OCI-M2 (cell line): ENCODE measurements around the gene TEP1.

Experiments used
- DNase-seq: peaks from one replicate; lab custom pipeline; 2025; ENCODE audit not compliant: unreplicated experiment; lab: John Stamatoyannopoulos, UW

TEP1 gene

DNA sequence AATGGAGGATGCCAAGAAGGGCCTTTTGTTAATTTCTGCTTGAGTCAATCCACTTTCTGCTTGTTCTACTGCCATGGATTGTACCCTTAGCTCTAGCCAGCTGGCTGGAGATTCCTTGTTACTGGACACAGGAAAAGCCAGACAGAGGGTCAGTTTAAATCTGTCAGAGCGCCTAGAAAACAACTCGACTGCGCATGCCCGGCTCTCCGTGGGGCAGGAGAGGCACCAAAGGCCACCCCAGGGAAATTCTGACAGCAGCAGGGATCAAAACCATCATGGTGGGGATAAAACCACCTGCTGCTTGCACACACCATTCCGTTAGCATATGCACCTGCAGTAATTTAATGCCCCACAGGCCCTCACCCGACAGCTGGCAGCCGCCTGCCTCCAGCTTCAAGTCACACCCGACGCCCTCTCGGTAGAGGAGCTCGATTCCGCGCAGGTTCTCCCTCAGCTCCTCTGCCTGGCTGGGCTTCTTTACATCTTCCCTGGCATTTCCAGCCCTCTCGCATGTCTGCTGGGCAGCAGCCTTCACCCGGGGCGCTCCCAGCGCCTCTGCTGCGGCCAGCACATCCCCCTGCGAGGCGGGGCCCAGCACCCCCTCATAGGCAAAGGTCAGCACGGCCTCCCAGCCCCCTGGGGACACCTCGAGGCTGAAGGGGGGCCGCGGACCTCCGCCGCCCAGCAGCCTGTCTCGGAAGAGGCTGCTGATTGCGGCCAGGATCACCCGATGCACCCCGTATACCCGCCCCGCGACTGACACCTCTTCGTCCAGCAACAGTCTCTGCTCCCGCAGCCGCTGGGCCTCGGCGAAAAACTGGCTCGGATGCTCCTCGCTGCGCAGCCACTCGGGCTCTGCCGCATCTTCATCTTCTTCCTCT is 21.6 kb upstream of the TEP1 start:
- no peak for DNase-seq

DNA sequence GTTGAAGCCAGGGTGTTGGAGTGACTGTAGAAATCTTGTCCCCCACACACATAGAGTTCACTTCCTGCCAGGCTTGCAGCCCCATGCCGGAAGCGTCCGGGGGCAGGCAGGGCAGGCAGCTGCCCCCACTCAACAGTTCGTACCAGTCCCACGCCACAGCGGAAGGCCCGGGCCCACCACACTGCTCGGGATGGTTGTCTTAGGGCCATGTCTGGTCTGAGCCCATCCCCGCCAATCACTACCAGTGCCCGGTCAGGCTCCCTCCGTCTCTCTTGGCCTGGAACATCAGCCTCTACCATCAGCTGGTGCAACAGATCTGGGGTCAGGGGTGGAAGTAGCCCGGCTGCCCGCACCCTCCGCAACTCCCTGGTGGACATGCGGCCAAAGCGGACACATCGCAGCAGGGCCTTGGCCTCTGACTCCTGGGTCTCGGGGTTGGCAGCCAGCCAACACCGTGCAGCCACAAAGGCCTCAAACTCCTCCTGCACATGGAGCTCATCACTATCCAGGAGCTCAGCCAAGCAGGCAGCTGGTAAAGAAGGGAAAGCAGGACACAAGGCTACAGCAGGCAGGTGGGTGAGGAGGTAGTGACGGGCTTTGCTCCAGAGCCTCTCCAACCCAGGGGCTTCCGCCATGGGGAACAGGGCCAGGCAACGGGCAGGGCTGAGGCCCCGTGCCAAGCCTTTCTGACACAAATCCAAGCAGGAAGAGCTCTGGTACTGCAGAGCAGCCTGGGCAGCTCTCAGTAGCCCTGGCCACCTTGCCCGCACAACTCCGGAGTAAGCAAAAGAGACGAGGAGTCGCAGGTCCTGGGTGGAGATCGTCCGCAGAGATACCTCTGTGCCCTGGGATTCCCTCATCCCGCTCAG is 16.7 kb upstream of the TEP1 start:
- no peak for DNase-seq

DNA sequence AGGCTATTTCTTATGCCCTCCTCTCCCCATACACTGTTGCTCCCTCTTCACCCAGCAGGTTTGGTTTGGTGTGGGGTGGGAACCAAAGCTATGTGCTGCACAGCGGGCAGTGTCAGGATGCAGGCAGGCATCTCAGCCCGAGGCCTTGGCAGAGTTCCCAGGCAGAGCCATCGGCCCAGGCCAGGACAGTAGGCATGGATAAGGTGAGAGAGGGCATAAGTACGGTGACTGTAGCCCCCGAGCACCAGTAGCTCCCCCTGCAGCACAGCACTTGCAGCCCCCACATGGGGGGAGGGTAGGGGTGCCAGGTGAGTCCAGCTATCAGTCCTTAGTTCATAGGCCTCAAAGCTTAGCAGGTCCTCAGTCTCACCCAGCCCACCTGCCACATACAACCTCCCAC is 15.5 kb upstream of the TEP1 start:
- DNase-seq = no peak

DNA sequence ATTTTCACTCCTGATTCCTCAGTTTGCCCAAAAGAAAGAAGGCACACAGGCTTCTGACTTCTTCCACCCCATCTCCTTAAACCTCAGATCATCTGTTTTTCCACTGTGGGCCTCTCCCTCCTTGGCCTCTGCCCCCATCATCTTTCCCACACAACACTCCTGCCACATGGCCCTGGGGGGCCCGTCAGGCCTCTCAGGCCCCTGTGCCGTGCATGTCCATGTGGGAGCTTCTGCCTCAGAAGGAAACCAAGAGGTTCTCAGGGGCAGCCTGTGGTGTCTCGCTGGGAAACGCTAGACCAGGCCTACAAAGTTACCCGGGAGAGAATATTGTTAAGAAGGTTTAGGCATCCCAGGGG is 14.7 kb upstream of the TEP1 start:
- no peak for DNase-seq

DNA sequence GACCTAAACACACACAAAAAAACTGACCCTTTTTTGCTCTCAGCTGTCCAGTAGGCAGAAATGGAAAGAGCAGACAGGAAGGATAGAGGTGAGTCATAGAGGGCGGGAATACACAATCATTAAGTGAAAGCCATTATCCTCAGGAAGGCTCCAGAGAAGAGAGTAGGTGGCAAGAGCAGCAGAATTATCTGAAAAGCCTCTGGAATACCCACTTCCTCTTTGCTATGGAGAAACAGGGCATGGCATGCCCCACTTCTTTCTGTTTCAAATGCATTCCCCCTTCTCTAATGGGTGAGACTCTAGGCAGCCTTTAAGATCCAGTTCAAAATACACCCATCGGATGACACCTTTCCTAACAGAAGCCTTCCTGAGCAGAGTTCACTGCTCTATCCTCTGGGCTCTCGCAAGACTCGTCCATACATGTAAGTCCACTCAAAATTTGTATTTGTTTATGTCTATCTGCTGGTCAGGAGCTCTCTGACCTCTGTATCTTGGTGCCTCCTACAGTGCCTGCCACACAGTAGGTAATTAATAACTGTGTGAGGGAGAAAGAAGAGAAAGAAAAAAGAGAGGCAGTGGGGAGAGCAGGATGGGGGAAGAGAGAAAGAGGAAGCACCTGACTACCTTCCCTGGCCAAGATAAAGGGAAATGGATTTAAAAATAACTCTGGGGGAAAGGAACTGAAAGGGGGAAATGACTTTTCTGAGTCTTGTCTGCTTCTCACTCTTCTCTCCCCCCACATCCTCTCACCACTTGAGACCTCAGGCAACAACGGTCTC is 14.1 kb upstream of the TEP1 start:
- DNase-seq = no peak

DNA sequence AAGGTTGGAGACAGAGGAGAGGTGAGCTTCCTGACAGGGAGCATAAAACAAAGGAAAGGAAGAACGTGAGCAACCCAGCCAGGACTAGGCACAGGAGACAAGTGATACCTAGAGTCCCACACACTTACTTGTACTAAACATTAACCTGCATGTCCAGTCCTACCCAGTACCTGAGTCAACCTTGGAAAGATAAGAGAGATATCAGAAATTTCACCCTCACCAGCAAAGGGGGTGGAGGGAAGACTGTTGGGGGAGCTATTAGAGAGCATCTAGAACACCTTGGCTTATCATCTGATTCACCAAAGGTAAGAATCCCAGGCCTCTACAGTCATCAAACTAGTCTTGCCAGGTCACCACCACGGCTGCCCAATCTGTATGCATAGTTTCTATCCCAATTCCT is 11.6 kb upstream of the TEP1 start:
- DNase-seq = no peak

DNA sequence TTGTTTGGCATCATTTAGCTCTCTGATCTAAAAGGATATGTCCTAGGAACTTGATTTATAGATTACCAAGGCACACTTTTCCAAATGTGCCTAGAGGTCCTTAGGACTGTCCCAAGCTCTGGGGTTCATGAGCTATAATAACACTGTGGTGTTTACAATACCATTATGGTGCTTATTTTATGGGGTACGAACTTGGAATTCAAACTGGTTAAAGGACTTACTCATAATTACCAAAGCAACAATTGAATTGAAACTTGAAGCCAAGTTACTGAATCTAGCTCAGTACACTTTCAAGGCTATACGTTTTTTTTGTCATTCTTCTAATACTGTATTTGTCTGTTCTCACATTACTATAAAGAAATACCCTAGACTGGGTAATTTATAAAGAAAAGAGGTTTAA is 9.6 kb upstream of the TEP1 start:
- DNase-seq = no peak

DNA sequence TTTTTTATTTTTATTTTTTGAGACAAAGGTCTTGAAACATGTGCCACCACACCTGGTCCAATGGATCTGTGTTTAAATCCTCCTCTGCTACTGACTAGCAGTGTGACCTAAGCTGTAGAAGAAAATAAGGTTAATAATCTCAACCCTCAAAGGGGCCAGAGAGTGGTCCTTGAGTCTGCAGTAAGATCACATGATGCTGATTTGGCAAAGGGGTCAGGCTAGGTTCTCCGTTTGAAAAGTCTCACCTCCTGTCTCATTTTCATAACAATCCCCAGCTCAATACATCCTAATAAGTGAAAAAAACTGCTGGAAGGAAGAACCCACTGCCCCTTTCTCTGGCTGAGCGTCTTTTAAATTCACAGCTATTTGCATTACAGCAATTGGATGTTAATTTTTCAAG is 8.0 kb upstream of the TEP1 start:
- DNase-seq = no peak

DNA sequence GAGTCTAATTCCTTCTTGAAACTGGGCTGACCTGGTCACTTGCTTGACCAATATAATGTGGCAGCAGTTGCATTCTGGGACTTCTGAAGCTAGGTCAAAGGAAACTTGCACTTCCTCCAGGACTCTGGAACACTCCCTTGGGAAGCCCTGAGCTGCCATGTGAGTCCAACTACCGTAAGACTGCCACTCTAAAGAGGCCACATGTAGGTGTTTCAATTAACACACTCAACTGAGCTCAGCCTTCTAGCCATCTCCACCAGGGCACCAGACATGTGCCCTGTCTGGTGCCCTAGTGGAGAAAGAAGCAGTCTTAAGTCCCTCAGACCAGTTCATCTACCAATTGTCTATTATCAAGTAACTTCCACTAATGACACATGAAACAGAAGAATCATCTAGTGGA is 6.1 kb upstream of the TEP1 start:
- no peak for DNase-seq

DNA sequence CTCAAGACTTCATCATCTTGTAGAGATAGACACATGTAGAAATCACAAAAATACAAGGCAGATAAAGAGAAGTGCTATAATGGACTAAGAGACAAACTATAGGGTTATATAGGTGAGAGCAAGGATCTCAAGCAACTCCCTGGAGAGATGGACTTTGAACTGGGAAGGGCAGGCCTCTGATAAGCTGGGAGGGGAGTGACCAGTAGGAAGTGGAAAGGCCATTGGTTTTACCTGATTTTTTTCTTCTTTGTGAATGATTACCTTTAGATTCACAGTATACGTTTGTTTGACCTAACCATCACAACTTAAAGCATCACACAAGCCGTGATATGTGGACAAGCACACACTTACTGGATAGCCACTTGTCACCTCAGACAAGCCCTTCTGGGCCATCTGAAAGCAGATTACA is 5.2 kb upstream of the TEP1 start:
- DNase-seq = no peak

DNA sequence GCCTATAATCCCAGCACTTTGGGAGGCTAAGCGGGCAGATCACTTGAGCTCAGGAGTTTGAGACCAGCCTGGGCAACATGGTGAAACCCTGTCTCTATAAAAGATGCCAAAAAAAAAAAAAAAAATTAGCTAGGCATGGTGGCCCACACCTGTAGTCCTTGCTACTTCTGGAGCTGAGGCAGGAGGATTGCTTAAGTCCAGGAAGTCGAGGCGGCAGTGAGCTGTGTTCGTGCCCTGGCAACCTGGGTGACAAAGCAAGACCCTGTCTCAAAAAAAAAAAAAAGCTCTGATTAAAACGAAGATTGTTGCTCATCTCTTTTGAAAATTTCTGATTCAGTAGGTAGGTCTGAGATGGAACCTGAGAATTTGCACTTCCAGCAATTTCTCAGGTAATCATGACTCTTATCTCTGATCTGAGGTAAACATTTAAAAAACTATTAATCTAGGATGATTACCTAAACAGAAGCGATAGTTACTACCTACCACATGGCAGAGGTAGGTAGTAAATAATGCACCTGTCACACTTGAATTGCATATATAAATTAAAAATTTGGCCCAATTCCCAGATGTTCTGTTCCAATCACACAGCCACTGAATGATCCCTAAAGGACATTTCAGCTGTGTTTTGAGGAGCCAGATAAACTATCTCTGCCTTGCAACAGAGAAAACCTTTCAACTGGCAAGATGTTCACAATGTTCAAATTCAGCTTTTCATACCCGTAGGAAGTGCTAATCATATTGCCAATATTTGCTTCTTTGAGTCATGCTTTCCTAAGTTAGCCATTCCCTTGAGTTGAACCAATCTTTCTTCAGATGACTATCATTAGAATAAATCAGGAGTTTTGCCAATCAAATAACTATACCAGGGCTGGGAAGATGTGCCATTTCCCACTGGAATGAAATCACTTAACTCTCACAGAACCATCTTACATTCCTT is 4.2 kb upstream of the TEP1 start:
- no peak for DNase-seq

DNA sequence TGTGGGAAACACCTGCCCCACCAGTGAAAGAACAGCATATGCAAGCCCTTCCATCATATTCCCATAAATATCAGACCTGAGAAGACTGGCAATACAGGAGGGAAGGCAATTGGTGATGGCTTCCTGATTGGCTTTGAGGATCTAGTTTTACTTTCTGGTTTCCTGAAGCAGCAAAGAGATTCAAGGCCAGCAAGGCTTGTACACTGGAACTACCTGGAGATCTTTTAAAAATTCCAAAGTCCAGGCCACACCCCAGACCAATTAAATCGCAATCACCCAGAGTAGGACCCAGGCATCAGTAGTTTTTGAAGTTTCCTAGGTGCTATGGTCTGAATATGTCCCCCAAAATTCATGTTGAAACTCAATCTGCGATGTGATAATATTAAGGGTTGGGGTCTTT is 2.9 kb upstream of the TEP1 start:
- no peak for DNase-seq

DNA sequence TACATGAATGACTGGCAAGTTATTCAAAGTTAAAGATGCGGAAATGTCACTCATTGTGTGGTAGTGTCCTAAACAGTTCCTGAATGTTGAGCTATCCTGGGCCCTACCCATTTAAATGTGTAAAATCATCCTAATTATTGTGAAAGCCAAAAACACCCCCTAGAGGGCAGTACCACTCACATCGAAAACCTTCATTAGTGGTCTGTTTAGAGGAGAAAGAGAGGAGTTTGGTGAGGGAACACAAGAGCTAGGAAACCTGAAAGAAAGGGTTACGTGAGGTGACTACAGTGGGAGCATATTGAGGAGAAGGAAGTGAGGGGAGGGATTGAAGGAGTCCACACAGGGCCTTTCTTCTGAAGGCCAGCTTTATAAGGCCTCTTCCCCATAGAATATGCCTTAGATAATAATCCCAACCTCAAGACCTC is 2.5 kb upstream of the TEP1 start:
- DNase-seq = peak; percentile 23

DNA sequence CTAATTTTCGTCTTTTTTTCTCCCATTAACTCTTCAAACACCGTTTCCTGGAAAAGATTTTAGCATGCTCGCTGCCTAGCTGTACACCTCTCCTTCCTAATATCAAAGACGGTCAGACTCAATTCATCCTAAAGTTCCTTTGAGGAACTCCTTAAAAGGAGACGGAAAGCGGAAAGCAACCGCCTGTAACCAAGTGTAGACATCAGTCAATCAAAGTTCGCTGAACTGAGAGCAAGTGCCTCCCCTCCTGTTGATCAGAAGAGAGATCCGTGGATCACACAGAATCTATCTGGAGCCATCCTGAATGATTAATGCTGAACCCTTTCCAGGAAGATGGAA is 412 bp upstream of the TEP1 start:
- no peak for DNase-seq

DNA sequence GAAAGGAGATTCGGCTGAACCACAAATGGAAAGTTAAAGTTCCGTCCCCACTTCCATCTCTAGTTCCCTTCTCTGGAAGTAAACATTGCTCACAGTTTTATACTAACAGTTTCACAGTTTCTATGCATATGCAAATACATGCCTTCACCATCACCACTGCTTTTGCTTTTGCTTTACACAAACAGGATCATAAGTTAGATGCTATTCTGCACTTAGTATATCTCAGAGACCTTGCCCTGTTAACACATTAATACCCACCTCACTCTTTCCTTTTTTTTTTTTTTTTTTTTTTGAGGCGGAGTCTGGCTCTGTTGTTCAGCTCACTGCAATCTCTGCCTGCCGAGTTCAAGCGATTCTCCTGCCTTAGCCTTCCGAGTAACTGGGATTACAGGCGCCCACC is 890 bp downstream of the TEP1 start:
- no peak for DNase-seq

DNA sequence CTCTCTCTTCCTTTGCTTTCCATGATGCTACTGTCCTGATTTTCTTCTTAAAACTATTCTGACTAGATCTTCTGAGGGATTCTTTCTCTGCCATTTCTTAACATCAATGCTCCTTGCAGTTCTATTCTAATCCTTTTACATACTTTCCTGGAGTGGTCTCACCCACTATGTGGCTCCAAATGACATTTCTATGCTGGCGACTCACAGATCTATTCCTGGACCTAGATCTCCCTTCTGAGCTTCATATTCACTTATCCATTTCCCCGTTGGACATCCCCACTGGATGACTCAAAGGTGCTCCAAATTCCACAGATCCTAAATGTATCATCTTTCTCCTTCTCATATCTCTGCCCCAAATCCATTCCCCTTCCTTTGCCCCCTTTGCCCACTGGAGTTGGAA is 4.1 kb downstream of the TEP1 start:
- DNase-seq = no peak

DNA sequence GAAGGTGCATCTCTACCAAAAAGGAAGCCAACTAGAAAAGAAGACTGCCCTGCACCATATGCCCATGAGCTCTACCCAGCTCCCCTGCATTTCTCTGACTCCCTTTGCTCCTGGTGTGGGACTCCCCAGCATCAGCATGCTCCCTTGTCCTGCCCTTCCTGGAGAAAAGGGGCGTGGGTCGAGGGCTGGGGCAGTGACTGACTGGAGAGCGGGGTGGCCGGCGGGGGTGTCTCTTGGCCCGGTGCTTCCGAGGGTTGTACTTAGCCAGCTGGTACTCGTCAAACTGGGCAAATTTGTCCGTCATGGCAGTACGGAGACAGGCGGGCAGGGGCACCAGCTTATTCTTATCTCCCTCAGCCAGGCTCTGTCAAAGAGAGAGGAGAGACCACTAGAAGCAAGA is 9.8 kb downstream of the TEP1 start:
- no peak for DNase-seq

DNA sequence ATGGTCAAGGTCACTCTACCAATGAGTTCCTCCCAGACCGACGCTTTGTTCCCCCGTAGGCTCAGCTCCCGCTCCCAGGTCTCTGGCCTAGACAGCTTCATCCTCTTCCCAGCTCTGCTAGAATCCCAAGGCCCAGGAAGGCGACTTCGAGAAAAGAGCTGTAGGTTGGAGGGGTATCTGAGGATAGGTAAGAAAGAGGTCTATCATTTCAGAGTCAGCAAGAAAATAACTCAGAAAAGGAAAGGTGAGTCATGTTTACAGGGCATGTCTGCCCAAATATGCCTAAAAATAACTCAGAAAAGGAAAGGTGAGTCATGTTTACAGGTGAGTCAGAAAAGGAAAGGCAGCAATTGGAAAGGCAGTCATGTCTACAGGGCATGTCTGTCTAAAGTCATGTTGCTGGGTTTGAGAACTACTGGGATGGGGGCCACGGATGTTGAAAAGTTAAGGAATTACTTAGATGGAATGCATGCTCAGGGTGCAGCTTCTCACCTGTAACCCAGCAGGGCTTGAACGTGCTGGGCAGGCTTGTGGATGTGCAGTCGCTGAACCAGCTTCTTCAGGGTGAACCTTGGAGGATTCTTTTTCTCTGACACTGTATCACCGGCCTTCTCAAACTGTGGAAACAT is 12.2 kb downstream of the TEP1 start:
- DNase-seq = no peak

DNA sequence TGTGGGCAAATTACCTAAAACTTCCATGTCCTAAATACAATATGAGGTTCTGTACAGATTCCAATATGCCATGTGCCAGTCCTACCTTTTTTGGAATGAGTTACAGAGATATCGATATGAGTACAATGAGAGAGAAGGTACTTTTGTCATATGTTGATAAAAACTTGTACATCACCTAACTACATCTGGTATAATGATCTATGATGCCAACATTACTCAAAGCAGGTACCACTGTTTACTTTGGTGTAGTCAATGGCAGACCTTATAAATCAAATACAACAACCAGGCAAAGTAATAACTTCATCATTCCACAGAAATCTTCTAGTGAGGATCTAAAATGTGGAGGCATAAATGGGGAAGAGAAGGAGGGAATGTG is 12.7 kb downstream of the TEP1 start:
- DNase-seq = no peak

DNA sequence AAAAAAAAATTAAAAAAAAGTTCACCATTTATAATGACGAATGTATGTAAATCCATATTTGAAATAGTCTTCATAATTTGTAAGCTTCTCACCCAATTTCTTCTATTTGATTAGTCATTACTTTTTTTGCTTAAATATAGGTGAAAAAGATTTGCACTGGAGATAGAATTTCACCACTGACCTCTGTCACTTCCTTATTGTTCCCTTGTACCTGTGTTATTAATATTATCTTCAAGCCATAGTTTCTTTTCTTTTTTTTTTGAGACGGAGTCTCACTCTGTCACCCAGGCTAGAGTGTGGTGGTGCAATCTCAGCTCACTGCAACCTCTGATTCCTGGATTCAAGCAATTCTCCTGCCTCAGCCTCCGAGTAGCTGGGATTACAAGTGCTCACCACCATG is 15.8 kb downstream of the TEP1 start:
- no peak for DNase-seq
